Ovary (tissue), 3 donors: Measurements from ENCODE around the gene RHOB.

Experiments
- CTCF ChIP-seq, 3 donors: fragments of 450-650 bp in 2 of 3; fragments of 200-600 bp in 1 of 3; IDR thresholded peaks; one replicate each; pipeline versions ENCODE4 v1.5.1 to v1.8.0; 2016 to 2022; ENCODE audit warnings: antibody characterized with exemption in 3 of 3, mild to moderate bottlenecking in 1 of 3
- EP300 ChIP-seq: sonication (generic); formaldehyde crosslinking; IDR thresholded peaks from one replicate; pipeline ENCODE4 v1.6.1; 2017; ENCODE audit warnings: antibody characterized with exemption
- POLR2A ChIP-seq: fragments of 450-650 bp; IDR thresholded peaks from one replicate; pipeline ENCODE4 v1.6.1; 2017; ENCODE audit warnings: antibody characterized with exemption, mild to moderate bottlenecking, moderate library complexity
- donor health status: DM: no; HTN: no; CAD: no.

- TF ChIP-seq POLR2A (no peak), CTCF (IDR thresholded peaks at IDR 0.05) (no peak), EP300 (no peak)
Observed at GRCh38 chr2:20487392-20488174, 40.7 kb downstream of the RHOB start.
